ENCODE measurements around the gene FEM1B.

The FEM1B gene

DNA sequence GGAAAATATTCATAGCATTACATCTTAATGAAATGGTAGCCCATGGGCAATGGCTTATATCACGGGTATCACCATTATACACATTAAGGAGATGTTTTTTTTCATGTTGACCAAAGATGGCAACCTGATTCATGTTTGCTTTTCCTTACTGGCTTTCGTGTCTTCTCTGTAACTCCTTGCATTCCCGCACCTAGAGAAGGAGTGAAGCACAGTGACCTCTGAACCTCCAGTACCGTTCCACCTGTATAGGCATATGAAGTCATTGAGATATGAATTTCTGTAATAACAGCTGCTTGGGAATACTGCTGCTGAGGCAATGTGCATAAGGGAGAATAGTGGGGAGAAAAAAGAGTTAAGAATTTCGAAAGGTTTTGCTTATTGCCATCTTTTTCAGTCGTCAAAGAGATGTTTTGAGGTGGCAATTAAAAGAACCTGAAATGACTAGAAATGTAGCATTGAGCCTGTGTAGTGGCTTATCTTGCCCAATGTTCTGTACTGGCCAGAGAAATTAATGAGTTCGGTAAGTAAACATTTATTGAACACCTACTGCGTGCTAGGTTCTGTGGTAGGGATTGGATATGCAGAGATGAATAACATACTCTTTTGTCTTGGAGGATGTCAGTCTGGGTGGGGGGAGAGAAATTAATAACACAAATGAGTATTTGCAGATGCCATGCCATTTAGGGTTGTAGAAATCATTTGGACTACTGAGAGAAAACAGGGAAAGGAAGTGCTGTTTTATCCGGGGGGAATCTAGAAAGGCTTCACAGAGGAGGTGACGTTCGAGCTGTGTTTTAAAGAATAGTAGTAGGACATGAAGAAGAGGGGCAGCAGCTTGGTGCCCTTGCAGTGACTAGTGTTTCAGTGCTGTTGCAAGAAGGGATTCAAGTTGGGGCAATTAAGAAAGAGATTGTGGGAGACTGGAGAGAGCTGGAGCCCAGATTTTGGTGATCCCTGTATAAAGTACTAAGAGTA, 2.5 kb downstream of the FEM1B start (continued):
- TF ChIP-seq, protein P1, sequence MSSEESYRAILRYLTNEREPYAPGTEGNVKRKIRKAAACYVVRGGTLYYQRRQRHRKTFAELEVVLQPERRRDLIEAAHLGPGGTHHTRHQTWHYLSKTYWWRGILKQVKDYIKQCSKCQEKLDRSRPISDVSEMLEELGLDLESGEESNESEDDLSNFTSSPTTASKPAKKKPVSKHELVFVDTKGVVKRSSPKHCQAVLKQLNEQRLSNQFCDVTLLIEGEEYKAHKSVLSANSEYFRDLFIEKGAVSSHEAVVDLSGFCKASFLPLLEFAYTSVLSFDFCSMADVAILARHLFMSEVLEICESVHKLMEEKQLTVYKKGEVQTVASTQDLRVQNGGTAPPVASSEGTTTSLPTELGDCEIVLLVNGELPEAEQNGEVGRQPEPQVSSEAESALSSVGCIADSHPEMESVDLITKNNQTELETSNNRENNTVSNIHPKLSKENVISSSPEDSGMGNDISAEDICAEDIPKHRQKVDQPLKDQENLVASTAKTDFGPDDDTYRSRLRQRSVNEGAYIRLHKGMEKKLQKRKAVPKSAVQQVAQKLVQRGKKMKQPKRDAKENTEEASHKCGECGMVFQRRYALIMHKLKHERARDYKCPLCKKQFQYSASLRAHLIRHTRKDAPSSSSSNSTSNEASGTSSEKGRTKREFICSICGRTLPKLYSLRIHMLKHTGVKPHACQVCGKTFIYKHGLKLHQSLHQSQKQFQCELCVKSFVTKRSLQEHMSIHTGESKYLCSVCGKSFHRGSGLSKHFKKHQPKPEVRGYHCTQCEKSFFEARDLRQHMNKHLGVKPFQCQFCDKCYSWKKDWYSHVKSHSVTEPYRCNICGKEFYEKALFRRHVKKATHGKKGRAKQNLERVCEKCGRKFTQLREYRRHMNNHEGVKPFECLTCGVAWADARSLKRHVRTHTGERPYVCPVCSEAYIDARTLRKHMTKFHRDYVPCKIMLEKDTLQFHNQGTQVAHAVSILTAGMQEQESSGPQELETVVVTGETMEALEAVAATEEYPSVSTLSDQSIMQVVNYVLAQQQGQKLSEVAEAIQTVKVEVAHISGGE (tag by site-specific recombination; conservative IDR thresholded peaks at IDR 0.05; ENCODE audit: low read depth), result no peak
- TF ChIP-seq, protein P2, sequence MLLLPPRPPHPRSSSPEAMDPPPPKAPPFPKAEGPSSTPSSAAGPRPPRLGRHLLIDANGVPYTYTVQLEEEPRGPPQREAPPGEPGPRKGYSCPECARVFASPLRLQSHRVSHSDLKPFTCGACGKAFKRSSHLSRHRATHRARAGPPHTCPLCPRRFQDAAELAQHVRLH (tag by site-specific recombination; IDR thresholded peaks at IDR 0.05), result peak; percentile 77; the same call in 1 of the 2 replicates
- TF ChIP-seq, protein P3, sequence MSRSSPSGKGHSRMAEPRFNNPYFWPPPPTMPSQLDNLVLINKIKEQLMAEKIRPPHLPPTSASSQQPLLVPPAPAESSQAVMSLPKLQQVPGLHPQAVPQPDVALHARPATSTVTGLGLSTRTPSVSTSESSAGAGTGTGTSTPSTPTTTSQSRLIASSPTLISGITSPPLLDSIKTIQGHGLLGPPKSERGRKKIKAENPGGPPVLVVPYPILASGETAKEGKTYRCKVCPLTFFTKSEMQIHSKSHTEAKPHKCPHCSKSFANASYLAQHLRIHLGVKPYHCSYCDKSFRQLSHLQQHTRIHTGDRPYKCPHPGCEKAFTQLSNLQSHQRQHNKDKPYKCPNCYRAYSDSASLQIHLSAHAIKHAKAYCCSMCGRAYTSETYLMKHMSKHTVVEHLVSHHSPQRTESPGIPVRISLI (tag by site-specific recombination; IDR thresholded peaks at IDR 0.05), result 0 out of 2 replicates have a peak, but pooled peaks have one; percentile 35
- TF ChIP-seq ZIC2 (tag by site-specific recombination; IDR thresholded peaks at IDR 0.05), result no peak
- no peak for TF ChIP-seq ZNF239 (tag by site-specific recombination; IDR thresholded peaks at IDR 0.05)
- peak; percentile 41; the same call in 1 of the 2 replicates for TF ChIP-seq ZNF366 (tag by site-specific recombination; conservative IDR thresholded peaks at IDR 0.05)
- TF ChIP-seq ZNF610 (tag by site-specific recombination; IDR thresholded peaks at IDR 0.05; ENCODE audit: borderline replicate concordance), result no peak
- TF ChIP-seq SCRT2 (tag by site-specific recombination; IDR thresholded peaks at IDR 0.05), result peak; percentile 45; the same call in 1 of the 2 replicates
- TF ChIP-seq ZNF76 (tag by site-specific recombination; IDR thresholded peaks at IDR 0.05; ENCODE audit: borderline replicate concordance, low read depth), result 0 out of 2 replicates have a peak, but pooled peaks have one; percentile 18
- TF ChIP-seq ZNF792 (tag by site-specific recombination; IDR thresholded peaks at IDR 0.05), result 0 out of 2 replicates have a peak, but pooled peaks have one; percentile 20
- peak; percentile 57; the same call in 1 of the 2 replicates for TF ChIP-seq IKZF3 (tag by site-specific recombination; IDR thresholded peaks at IDR 0.05)

DNA sequence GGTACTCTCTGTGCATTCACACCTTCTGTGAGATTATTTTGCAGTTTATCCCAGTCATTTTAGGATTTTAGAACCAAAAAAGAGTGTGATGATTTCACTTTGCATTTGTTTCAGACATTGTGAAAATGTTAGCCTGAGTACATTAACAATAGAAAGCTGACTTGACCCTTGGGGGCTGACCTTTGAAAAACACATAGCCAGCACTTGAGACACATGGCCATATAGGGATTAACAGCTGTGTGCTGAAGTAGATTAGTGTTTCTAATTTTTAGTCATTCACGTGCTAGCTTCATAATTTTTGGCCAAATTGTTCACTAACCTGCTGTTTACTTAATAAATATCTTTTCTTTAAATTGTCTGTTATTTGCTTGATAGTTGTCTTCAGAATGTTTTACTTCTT, 3.5 kb downstream of the FEM1B start:
- ChIA-PET CTCF (interaction anchor here (1.0 to 4.3 kb wide), 7 partner anchors 8 to 269 kb away, joined by 3 to 31 read pairs (median 3); no protein-coding TSS in a partner anchor), POLR2A (interaction anchor here (1.0 to 1.9 kb wide), 3 partner anchors 10 to 28 kb away, joined by 3 to 6 read pairs (median 5); no protein-coding TSS in a partner anchor)
- H3K4me1 ChIP-seq (ENCODE audit: control insufficient read depth, insufficient read depth, low read length), result peaks cover 15% of the 10 kb centered on the region; the same call in 1 of the 2 replicates
- no peaks in the 10 kb centered on the region for H3K9me3 ChIP-seq (ENCODE audit: control insufficient read depth, insufficient read depth, low read depth, low read length)
- peaks cover 5 to 23% of the 10 kb centered on the region in 2 experiments; a peak in 2 of 3 replicates for H3K36me3 ChIP-seq (ENCODE audit: control insufficient read depth in 2 of 2, insufficient read depth in 1 of 2, low read length in 2 of 2)
- peak overlapping the region; percentile 95 for H3K4me3 ChIP-seq (ENCODE audit: low read depth, low read length)
- H3K27ac ChIP-seq (ENCODE audit: extremely low read depth, low read depth, low read length), result no peak overlapping the region
- TF ChIP-seq, protein P4, sequence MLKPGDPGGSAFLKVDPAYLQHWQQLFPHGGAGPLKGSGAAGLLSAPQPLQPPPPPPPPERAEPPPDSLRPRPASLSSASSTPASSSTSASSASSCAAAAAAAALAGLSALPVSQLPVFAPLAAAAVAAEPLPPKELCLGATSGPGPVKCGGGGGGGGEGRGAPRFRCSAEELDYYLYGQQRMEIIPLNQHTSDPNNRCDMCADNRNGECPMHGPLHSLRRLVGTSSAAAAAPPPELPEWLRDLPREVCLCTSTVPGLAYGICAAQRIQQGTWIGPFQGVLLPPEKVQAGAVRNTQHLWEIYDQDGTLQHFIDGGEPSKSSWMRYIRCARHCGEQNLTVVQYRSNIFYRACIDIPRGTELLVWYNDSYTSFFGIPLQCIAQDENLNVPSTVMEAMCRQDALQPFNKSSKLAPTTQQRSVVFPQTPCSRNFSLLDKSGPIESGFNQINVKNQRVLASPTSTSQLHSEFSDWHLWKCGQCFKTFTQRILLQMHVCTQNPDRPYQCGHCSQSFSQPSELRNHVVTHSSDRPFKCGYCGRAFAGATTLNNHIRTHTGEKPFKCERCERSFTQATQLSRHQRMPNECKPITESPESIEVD (tag by site-specific recombination; IDR thresholded peaks at IDR 0.05), result peak; percentile 47; the same call in 1 of the 2 replicates
- TF ChIP-seq ZNF530 (tag by site-specific recombination; IDR thresholded peaks at IDR 0.05; ENCODE audit: low read depth) (no peak), ZNF768 (tag by site-specific recombination; IDR thresholded peaks at IDR 0.05) (0 out of 2 replicates have a peak, but pooled peaks have one; percentile 3)
